Osteocyte (in vitro differentiated cells): ENCODE data around the gene MAML2. TPM values are rescaled to one million over a fixed set of nuclear protein-coding genes. Genes with fewer than 3 reads are reported as not detected.

ENCODE experiments used
- DNase-seq: peaks from one replicate; pipeline ENCODE4 v3.0.0; 2021; ENCODE audit warnings: mixed read lengths; ENCODE audit not compliant: unreplicated experiment; ENCODE audit errors: extremely low spot score
- H3K27ac Mint-ChIP-seq: one replicate; pipeline ENCODE4 v1.8.0; 2021; ENCODE audit warnings: mild to moderate bottlenecking, mixed read lengths; ENCODE audit not compliant: unreplicated experiment
- H3K27me3 Mint-ChIP-seq: one replicate; pipeline ENCODE4 v1.8.0; 2021; ENCODE audit warnings: mixed read lengths; ENCODE audit not compliant: unreplicated experiment
- H3K36me3 Mint-ChIP-seq: one replicate; pipeline ENCODE4 v1.8.0; 2021; ENCODE audit warnings: mixed read lengths; ENCODE audit not compliant: unreplicated experiment
- H3K4me1 Mint-ChIP-seq: one replicate; pipeline ENCODE4 v1.8.0; 2021; ENCODE audit warnings: mixed read lengths; ENCODE audit not compliant: unreplicated experiment
- H3K4me3 Mint-ChIP-seq: one replicate; pipeline ENCODE4 v1.8.0; 2021; ENCODE audit warnings: mild to moderate bottlenecking, moderate library complexity, mixed read lengths; ENCODE audit not compliant: unreplicated experiment
- H3K9me3 Mint-ChIP-seq: one replicate; pipeline ENCODE4 v1.8.0; 2021; ENCODE audit warnings: mixed read lengths; ENCODE audit not compliant: unreplicated experiment
- total RNA-seq: library from RNA; stranded (reverse); gene quantifications from 2 replicates; pipeline ENCODE4 v1.2.1, GENCODE V29; 2021
- TF ChIP-seq, protein P1 (sequence below): fragments of 200-600 bp; sonication (generic); IDR thresholded peaks from 2 replicates; pipeline ENCODE4 v1.5.0; 2021; ENCODE audit warnings: antibody characterized with exemption, mild to moderate bottlenecking, moderate library complexity

MAML2 gene
- total RNA-seq, 1 donor from 2014 or later = 29.3 TPM

DNA sequence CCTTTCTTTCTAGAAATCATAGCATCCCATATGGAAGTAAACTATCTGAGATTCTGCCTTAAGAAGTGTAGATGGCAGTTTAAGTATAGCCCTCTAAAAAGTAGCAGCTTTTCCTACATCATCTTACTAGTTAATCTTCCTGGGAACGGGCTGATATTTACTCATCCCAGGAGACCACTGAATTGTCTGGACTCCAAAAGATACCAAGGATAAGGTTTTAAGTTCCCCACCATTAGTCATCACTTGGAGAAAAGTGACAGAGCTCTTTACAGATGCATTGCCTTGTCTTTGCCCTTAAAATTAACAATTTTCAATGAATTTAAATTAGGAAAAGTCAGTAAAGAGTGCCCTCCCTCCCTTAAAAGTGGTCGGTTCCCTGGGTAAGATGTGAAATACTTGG, 129.5 kb downstream of the MAML2 start:
- H3K4me1 Mint-ChIP-seq = peaks cover 66% of the 10 kb centered on the region
- TF ChIP-seq, protein P1, sequence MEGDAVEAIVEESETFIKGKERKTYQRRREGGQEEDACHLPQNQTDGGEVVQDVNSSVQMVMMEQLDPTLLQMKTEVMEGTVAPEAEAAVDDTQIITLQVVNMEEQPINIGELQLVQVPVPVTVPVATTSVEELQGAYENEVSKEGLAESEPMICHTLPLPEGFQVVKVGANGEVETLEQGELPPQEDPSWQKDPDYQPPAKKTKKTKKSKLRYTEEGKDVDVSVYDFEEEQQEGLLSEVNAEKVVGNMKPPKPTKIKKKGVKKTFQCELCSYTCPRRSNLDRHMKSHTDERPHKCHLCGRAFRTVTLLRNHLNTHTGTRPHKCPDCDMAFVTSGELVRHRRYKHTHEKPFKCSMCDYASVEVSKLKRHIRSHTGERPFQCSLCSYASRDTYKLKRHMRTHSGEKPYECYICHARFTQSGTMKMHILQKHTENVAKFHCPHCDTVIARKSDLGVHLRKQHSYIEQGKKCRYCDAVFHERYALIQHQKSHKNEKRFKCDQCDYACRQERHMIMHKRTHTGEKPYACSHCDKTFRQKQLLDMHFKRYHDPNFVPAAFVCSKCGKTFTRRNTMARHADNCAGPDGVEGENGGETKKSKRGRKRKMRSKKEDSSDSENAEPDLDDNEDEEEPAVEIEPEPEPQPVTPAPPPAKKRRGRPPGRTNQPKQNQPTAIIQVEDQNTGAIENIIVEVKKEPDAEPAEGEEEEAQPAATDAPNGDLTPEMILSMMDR = no peak
- DNase-seq = no peak
- H3K36me3 Mint-ChIP-seq = no peaks in the 10 kb centered on the region
- H3K27me3 Mint-ChIP-seq = no peaks in the 10 kb centered on the region
- H3K9me3 Mint-ChIP-seq = no peaks in the 10 kb centered on the region
- H3K27ac Mint-ChIP-seq = peak overlapping the region; percentile 93
- H3K4me3 Mint-ChIP-seq = no peak overlapping the region

DNA sequence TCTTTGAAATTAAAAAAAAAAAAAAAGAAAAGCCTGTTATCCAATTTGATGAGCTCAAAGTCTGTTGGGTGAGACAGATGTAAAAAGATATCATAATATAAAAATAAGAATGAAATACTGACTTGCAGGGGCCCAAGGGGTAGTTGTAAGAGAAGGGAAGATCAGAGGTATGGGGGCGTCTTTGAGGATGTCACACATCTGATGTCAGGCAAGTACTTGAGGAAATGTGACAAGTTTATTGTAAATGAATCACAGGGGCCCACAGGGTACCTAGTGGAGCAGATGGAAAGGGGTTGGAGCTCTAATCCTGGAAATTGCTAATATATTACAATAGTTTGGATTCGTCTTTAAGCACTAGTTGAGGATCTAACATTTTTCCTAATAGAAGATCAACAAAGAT, 131.6 kb downstream of the MAML2 start:
- peak overlapping the region; percentile 93 for H3K27ac Mint-ChIP-seq
- DNase-seq = no peak
- no peaks in the 10 kb centered on the region for H3K9me3 Mint-ChIP-seq
- H3K4me1 Mint-ChIP-seq = peaks cover 64% of the 10 kb centered on the region
- H3K4me3 Mint-ChIP-seq = no peak overlapping the region
- H3K36me3 Mint-ChIP-seq = no peaks in the 10 kb centered on the region
- H3K27me3 Mint-ChIP-seq = no peaks in the 10 kb centered on the region
- TF ChIP-seq, protein P1 = no peak

DNA sequence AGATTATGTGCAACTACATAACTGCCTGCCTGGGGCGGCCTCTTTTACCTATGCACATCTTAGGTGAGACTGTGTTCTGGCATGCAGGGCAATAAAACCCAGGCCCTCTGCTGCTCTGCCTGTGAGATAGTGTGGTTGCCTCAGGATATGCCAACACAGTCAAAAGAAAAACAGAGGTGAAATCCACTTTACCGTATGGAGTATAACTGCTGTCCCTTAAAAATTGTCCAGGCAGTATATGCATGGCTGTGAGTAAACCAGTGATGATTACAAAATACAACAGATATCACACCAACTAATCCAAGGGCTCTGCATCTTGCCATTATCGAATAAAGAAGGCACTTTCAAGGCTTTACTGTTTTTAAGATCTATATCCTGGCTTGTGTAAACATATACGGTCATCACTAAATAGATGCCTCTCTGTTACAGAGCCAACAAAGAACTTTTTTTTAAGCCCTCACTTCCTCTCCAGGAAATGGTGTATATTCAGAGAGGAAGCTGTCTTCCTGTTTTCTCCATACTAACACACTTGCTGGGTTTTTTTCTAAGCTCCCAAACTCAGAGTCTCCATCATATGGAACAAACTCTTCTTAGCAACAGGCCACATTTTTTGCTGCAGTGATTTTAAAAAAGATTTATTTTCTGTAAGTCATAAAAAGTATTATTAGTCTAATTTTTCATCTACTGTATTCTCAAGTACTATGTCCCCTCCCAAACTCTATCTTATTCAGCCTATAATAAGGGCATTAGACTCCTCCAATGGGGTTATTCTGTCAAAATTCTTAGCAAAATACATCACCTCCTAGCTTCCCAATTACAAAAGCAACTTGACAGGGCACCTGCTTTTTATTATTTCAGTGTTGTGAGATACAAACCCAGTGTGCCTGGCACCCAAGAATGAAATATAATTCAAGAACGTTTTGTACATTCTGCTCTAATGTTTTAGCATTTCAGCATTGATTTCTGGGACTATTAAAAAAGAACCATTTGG, 135.2 kb downstream of the MAML2 start:
- DNase-seq = no peak
- Mint-ChIP-seq H3K27ac (peak overlapping the region; percentile 59), H3K4me3 (no peak overlapping the region), H3K4me1 (peaks cover 47% of the 10 kb centered on the region), H3K9me3 (no peaks in the 10 kb centered on the region), H3K36me3 (peaks cover 2% of the 10 kb centered on the region), H3K27me3 (no peaks in the 10 kb centered on the region)
- TF ChIP-seq, protein P1 = no peak

- Mint-ChIP-seq H3K27ac (peak overlapping the region; percentile 59), H3K9me3 (no peaks in the 10 kb centered on the region), H3K36me3 (peaks cover 4% of the 10 kb centered on the region), H3K4me3 (no peak overlapping the region), H3K27me3 (no peaks in the 10 kb centered on the region), H3K4me1 (peaks cover 42% of the 10 kb centered on the region)
- TF ChIP-seq, protein P1 = no peak
- DNase-seq = no peak
Measured at GRCh38 chr11:96206955-96207354, 136.0 kb downstream of the MAML2 start.

GRCh38 chr11:96205460-96205809, 137.6 kb downstream of the MAML2 start:
- no peak for DNase-seq
- Mint-ChIP-seq H3K27me3 (no peaks in the 10 kb centered on the region), H3K4me1 (peaks cover 45% of the 10 kb centered on the region), H3K27ac (no peak overlapping the region), H3K9me3 (no peaks in the 10 kb centered on the region), H3K36me3 (peaks cover 4% of the 10 kb centered on the region), H3K4me3 (no peak overlapping the region)
- TF ChIP-seq, protein P1 = no peak
